C4-2B (cell line): ENCODE measurements around the gene ZNHIT6.

Experiments
- H3K27ac ChIP-seq: fragments of 450-650 bp; 2 replicates; pipeline ENCODE4 v1.5.1; 2017
- ZFX ChIP-seq: fragments of 450-650 bp; IDR thresholded peaks from 2 replicates; pipeline ENCODE4 v1.6.1; 2017
- TF ChIP-seq, protein P1 (sequence below): fragments of 450-650 bp; conservative IDR thresholded peaks from 2 replicates; pipeline ENCODE4 v1.5.1; 2017; ENCODE audit warnings: mild to moderate bottlenecking

ZNHIT6 gene

DNA sequence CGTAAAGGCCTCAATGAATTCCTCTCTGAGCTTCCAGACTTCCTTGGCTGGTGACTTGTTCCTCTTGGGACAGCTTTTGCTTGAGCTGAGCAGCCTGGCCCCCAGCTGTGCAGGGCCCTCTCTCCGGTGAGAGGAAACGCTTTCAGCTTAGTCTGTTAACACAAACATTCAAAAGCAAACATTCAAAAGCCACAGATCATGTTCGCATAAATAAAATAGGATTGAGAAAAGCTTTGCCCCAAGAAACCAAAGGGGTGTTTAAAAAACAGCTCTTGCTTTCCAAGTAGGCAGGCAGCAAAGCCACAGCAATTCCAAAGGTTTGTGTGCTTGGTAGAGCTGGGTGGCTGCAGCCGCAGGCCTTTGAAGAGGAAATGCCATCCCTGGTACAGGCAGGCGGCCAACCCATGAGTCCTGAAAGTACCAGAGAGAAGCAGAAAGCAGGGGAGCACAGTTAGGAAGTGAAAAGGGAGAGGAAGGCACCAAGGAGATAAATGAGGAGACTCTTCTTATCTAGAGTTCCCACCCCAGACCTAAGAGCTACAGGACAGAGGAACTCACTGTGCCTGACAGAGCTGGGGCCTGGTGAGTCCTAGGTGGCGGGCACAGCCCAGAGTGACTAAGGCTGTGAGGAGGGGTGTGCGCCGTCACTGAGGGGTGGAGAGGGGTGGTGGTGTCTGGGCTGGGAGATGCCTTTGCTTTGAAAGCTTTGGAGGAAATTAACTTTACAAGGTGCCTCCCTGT is 79.3 kb downstream of the ZNHIT6 start:
- TF ChIP-seq ZFX: no peak
- TF ChIP-seq, protein P1, sequence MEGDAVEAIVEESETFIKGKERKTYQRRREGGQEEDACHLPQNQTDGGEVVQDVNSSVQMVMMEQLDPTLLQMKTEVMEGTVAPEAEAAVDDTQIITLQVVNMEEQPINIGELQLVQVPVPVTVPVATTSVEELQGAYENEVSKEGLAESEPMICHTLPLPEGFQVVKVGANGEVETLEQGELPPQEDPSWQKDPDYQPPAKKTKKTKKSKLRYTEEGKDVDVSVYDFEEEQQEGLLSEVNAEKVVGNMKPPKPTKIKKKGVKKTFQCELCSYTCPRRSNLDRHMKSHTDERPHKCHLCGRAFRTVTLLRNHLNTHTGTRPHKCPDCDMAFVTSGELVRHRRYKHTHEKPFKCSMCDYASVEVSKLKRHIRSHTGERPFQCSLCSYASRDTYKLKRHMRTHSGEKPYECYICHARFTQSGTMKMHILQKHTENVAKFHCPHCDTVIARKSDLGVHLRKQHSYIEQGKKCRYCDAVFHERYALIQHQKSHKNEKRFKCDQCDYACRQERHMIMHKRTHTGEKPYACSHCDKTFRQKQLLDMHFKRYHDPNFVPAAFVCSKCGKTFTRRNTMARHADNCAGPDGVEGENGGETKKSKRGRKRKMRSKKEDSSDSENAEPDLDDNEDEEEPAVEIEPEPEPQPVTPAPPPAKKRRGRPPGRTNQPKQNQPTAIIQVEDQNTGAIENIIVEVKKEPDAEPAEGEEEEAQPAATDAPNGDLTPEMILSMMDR: no peak
- peak overlapping the region; percentile 43 for H3K27ac ChIP-seq

DNA sequence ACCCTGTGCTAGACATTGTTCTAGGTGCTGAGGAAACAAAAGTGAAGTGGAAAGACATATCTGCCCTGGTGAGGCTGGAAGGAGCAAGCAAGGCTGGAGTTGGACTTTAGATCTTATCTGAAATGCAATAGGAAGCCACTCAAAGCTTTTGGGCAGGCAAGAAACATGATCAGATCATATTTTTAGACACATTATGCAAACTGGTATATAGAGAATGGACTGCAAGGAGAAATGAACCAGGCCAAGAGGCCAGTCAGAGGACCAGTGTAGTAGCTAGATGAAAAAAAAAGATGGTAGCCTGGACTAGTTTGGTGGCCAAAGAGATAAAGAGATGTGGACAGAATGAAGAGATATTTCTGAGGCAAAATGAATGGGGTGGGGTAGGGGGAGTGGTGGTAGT is 81.4 kb downstream of the ZNHIT6 start:
- TF ChIP-seq, protein P1: no peak
- TF ChIP-seq ZFX: no peak
- no peak overlapping the region for H3K27ac ChIP-seq

DNA sequence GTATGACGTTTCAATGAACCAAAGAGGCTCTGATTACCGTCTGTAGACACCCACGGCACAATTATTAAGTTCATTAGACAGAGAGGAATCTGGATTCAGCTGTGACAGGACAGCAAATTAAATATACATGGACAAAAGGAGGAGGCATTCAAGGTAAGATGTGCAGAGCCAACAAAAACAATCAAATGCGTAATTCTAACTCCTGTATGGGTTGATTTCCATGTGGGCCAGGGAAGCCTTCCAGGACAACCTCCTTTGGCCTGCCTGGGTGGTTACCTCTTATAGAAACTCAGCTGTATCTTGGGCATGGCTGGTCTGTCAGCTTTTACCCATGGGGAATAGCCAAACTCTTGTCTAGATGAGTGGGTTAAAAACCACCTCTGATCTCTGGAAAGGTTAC is 83.9 kb downstream of the ZNHIT6 start:
- TF ChIP-seq ZFX: no peak
- TF ChIP-seq, protein P1: no peak

GRCh38 chr1:85623061-85623471 is 85.2 kb downstream of the ZNHIT6 start:
- H3K27ac ChIP-seq: no peak overlapping the region
- TF ChIP-seq, protein P1: no peak
- TF ChIP-seq ZFX: no peak

More for the DNA sequence above, 83.9 kb downstream of the ZNHIT6 start:
- H3K27ac ChIP-seq: no peak overlapping the region

- H3K27ac ChIP-seq: no peak overlapping the region
- TF ChIP-seq ZFX: no peak
- TF ChIP-seq, protein P1: no peak
Measured at GRCh38 chr1:85621430-85621829, 86.8 kb downstream of the ZNHIT6 start.

GRCh38 chr1:85617633-85618100 is 90.6 kb downstream of the ZNHIT6 start:
- TF ChIP-seq, protein P1: no peak
- TF ChIP-seq ZFX: no peak
- no peak overlapping the region for H3K27ac ChIP-seq

DNA sequence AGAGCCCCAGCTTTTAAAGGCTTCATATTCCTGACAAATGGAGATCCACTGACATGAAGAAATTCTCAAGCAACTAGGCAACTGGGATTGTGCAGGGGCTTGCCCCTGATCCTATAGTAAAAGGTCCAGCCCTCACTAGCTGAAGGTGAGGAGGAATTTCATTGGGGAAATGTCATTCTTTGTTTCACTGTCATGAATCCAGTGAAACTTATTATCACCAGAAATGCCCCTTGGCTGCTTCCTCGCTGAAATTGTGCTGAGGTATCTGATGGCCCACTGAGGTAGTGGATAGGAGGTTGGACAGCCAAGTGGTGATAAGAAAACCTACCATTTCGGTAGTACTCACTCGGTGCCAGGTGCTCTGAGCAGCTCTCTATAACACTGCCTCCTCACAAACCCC is 91.5 kb downstream of the ZNHIT6 start:
- no peak overlapping the region for H3K27ac ChIP-seq

More for the DNA sequence above, 91.5 kb downstream of the ZNHIT6 start:
- no peak for TF ChIP-seq ZFX
- TF ChIP-seq, protein P1: no peak
